ENCODE measurements around the gene CCND1. TPM values are rescaled to one million over a fixed set of nuclear protein-coding genes. Genes with fewer than 3 reads are reported as not detected.

CCND1 gene
- total RNA-seq, 1 donor from 2014 or later = 112 TPM

DNA sequence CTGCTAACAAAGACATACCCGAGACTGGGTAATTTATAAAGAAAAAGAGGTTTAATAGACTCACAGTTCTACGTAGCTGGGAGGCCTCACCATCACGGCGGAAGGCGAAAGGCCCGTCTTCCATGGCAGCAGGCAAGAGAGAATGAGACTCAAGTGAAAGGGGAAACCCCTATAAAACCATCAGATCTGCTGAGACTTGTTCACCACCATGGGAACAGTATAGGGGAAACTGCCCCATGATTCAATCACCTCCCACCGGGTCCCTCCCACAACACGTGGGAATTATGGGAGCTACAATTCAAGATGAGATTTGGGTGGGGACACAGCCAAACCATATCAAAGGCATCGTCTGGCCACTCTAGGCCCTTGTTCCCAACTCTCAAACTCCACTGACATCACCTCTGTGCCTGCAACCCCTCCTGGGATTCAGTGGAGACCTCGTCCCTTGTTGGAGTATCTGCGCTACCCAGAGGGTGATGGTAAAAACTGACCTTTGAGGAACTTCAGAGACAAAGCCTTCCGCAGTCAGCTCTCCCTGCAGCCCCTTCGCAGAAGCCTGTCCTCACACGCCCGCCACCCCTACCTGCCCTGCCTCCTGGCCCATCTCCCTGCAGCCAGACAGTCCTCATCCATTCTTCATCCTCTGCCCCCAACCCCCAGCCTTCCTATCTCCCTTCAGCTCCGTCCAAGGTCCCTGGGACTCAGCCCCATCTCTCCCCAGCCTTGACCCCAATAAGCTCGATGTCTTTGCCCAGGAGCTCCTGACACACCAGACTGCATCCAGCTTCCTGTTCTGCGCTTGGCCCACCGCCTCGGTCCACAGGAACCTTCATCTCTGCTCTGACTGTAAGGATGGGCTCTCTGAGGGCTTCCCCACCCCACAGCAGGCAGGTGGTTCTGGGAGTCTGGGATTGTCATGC lies 15.8 kb downstream of the CCND1 start:
- intact Hi-C loops (cut with DNase I) = no loop called here
- Histone ChIP-seq H3K27ac (no peak overlapping the region), H3K27me3 (no peaks in the 10 kb centered on the region), H3K36me3 (peaks cover 0 to 14% of the 10 kb centered on the region in 2 donors), H3K4me3 (no peak overlapping the region), H3K9me3 (no peaks in the 10 kb centered on the region), H3K4me1 (no peaks in the 10 kb centered on the region)
- DNase-seq (ENCODE audit: extremely low spot score in 2 of 2) = no peak
- TF ChIP-seq POLR2A (IDR thresholded peaks at IDR 0.05) = no peak
- TF ChIP-seq, protein P1, sequence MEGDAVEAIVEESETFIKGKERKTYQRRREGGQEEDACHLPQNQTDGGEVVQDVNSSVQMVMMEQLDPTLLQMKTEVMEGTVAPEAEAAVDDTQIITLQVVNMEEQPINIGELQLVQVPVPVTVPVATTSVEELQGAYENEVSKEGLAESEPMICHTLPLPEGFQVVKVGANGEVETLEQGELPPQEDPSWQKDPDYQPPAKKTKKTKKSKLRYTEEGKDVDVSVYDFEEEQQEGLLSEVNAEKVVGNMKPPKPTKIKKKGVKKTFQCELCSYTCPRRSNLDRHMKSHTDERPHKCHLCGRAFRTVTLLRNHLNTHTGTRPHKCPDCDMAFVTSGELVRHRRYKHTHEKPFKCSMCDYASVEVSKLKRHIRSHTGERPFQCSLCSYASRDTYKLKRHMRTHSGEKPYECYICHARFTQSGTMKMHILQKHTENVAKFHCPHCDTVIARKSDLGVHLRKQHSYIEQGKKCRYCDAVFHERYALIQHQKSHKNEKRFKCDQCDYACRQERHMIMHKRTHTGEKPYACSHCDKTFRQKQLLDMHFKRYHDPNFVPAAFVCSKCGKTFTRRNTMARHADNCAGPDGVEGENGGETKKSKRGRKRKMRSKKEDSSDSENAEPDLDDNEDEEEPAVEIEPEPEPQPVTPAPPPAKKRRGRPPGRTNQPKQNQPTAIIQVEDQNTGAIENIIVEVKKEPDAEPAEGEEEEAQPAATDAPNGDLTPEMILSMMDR (IDR thresholded peaks at IDR 0.05) = no peak
- no peak for TF ChIP-seq POLR2AphosphoS5 (IDR thresholded peaks at IDR 0.05; ENCODE audit: insufficient read depth in 1 of 2, low read depth in 1 of 2)

DNA sequence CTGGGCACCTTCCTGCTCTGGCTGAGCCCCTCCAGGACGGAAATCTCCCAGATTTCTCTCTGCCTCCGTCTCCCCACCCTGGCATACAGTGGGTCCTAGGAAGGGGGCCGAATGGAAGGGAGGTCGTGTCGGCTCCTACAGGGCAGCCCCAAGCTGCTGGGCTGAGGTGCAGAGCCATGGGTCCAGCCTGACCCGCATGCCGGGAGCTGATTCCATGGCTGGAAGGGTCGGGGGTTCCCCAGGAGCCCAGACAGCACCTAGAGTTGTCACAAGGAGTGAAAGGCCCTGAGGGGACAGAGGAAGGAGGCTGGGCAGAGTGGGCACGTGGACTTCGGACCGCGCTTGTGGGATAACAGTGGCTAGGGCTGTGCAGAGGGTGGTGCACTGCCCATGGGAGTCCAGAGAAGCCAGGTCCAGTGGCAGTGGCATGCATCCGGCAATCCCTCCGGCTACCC lies 16.5 kb downstream of the CCND1 start:
- no peak for TF ChIP-seq POLR2A (IDR thresholded peaks at IDR 0.05)
- TF ChIP-seq, protein P1 (IDR thresholded peaks at IDR 0.05) = no peak
- Histone ChIP-seq H3K4me3 (no peak overlapping the region), H3K9me3 (no peaks in the 10 kb centered on the region), H3K4me1 (no peaks in the 10 kb centered on the region), H3K27me3 (no peaks in the 10 kb centered on the region), H3K27ac (no peak overlapping the region), H3K36me3 (peaks cover 0 to 7% of the 10 kb centered on the region in 2 donors)
- DNase-seq (ENCODE audit: extremely low spot score in 2 of 2) = no peak
- intact Hi-C loops (cut with DNase I) = no loop called here

DNA sequence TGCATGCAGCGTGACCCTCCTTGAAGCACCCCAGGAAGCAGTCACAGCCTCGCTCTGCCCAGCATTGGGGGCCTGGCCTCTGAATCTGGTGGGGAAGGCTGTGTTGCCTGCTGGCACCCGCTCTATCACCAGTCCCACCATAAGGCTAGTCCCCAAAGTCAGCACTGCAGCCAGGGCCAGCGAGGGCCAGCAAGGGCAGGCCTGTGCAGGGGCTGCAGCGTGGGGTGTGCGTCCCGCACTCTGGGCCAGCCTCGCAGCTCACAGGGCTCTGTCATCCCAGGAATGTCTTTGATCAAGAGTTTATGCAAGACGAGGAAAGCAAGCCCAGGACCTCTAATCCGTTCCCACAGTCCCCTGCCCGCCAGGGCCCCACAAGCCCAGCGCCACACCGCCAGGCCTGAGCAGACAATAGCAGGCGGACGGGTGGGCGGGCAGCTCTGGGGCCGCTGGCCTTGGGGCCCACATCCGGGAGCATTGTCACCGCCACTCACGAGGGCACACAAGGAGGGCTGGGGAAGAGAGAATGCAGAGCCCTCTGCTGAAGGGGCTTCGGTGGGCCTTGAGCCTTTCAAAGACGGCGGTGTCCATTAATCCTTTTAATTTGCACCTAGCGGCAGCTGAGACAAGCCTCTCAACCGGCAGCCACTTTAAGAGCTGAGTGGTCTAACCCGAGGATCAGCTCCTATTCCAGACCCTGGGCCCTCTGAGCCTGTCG lies 17.1 kb downstream of the CCND1 start:
- Histone ChIP-seq H3K27me3 (no peaks in the 10 kb centered on the region), H3K9me3 (no peaks in the 10 kb centered on the region), H3K27ac (no peak overlapping the region), H3K4me1 (no peaks in the 10 kb centered on the region), H3K4me3 (no peak overlapping the region), H3K36me3 (peaks cover 0 to 7% of the 10 kb centered on the region in 2 donors)
- TF ChIP-seq POLR2A (IDR thresholded peaks at IDR 0.05) = no peak
- no peak for TF ChIP-seq POLR2AphosphoS5 (IDR thresholded peaks at IDR 0.05; ENCODE audit: insufficient read depth in 1 of 2, low read depth in 1 of 2)
- DNase-seq (ENCODE audit: extremely low spot score in 2 of 2) = no peak
- intact Hi-C loops (cut with DNase I) = no loop called here

DNA sequence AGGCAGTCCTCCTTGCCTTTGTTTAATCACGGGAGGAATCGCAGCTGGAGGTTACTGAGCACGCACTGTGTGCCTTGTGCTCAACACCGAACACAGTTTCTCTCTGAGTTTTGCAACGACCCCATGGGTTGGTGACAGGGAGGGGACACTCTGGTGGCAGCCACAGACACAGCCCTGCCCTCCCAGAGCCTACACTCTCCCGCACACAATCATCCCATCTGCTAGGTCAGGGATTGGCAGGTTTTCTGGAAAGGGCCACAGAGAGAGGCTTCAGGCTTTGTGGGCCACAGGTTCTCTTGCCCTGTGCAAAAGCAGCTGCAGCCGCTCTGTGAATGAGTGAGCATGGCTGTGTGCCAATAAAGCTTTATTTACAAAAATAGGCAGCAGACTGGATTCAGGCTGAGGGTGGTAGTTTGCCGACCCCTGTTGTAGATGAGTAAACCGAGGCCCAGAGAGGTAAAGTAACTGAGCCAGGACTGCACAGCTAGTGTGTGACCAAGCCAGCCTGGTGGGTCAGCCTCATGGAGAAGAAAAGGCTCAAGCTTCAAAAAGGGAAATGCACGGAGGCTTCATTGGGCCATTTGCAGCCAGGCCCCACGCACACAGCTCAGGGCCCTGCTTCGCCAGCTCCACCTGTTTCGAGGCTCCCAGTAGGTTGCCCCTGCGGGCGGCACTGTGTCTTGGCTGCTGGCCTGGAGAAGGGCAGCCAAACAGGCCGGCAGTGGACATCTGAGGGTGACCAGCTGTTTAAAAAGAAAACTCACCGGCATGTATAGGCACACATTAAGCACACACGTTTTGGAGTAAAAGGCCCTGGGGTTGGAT lies 17.9 kb downstream of the CCND1 start:
- TF ChIP-seq, protein P1 (IDR thresholded peaks at IDR 0.05) = no peak
- TF ChIP-seq POLR2A (IDR thresholded peaks at IDR 0.05) (no peak), POLR2AphosphoS5 (IDR thresholded peaks at IDR 0.05; ENCODE audit: insufficient read depth in 1 of 2, low read depth in 1 of 2) (no peak)
- H3K36me3 ChIP-seq = peaks cover 0 to 2% of the 10 kb centered on the region in 2 donors
- no peaks in the 10 kb centered on the region for H3K27me3 ChIP-seq
- no peak overlapping the region for H3K27ac ChIP-seq
- no peak overlapping the region for H3K4me3 ChIP-seq
- H3K4me1 ChIP-seq = no peaks in the 10 kb centered on the region
- no peak for DNase-seq (ENCODE audit: extremely low spot score in 2 of 2)
- H3K9me3 ChIP-seq = no peaks in the 10 kb centered on the region
- intact Hi-C loops (cut with DNase I) = no loop called here

DNA sequence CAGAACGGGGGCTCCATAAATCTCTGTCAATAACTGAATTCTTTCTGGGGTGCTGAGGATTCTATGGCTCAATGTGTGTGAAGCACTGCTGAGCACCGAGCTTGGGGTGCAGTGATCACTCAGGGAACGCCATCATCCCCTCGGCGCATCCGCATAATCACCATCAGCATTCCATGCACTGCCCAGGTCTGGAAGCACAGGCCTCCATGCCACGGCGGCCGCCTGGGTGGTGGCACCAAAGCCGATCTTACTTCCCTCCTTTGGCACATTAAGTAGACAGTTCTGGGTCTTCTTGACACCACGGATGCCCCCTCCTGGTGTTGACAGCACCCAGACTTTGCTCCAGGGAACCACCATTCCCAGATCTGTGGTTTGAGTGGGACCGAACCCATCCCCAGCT lies 18.6 kb downstream of the CCND1 start:
- no peaks in the 10 kb centered on the region for H3K27me3 ChIP-seq
- no peak overlapping the region for H3K27ac ChIP-seq
- TF ChIP-seq POLR2AphosphoS5 (IDR thresholded peaks at IDR 0.05; ENCODE audit: insufficient read depth in 1 of 2, low read depth in 1 of 2) = no peak
- peaks cover 0 to 1% of the 10 kb centered on the region in 2 donors for H3K36me3 ChIP-seq
- DNase-seq (ENCODE audit: extremely low spot score in 2 of 2) = no peak
- H3K4me1 ChIP-seq = no peaks in the 10 kb centered on the region
- intact Hi-C loops (cut with DNase I) = no loop called here
- no peak overlapping the region for H3K4me3 ChIP-seq
- no peaks in the 10 kb centered on the region for H3K9me3 ChIP-seq

Measured in vagina (tissue), 2 donors.